ENCODE results near the gene TTC28. TPM values are rescaled to one million over a fixed set of nuclear protein-coding genes. Genes with fewer than 3 reads are reported as not detected.

TTC28 gene
- total RNA-seq, 2 donors from 2014 or later, result 94.2 to 170 TPM

DNA sequence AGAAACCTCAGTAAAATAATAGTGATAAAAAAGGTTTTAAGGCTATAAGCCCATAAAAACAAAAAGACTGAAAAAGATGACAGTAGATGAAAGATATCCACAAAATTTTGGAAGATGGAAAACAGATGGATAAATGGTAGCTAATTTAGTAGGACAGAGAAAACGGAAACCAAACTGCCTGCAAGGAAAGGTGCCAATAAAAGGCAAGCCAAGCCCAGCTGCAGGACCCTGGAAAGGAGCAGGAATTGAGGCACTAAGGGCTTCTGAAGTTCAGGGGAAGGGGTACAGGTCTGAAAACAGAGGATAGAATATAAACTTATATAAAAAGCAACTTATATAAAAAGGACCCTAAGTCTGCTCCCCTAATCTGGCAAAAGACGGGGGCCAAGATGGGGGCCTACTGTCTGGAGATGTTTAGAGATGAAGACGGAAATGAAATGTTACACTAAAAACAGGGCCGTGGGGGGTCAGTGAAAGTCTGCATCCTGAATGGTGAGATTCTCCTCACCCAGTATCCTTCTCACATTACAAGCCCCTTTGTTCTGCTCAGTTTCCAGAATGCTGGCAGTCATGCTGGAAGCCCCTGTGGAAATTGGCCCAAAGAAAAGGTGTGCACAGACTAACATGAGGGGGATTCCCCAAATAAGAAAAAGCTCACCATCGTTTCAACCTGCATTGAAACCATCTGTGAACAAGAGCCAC lies 491.3 kb downstream of the TTC28 start:
- TF ChIP-seq, protein P1, sequence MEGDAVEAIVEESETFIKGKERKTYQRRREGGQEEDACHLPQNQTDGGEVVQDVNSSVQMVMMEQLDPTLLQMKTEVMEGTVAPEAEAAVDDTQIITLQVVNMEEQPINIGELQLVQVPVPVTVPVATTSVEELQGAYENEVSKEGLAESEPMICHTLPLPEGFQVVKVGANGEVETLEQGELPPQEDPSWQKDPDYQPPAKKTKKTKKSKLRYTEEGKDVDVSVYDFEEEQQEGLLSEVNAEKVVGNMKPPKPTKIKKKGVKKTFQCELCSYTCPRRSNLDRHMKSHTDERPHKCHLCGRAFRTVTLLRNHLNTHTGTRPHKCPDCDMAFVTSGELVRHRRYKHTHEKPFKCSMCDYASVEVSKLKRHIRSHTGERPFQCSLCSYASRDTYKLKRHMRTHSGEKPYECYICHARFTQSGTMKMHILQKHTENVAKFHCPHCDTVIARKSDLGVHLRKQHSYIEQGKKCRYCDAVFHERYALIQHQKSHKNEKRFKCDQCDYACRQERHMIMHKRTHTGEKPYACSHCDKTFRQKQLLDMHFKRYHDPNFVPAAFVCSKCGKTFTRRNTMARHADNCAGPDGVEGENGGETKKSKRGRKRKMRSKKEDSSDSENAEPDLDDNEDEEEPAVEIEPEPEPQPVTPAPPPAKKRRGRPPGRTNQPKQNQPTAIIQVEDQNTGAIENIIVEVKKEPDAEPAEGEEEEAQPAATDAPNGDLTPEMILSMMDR (IDR thresholded peaks at IDR 0.05), result no peak
- H3K4me3 ChIP-seq, result no peak overlapping the region
- ATAC-seq (ENCODE audit: insufficient number of reproducible peaks, low FRiP score, low read depth) (no peak), DNase-seq (ENCODE audit: low spot score) (no peak)
- H3K9me3 ChIP-seq, result no peaks in the 10 kb centered on the region
- H3K27me3 ChIP-seq (replicated peaks; ENCODE audit: insufficient read depth), result no peaks in the 10 kb centered on the region
- peaks cover 0 to 2% of the 10 kb centered on the region in 2 donors for H3K4me1 ChIP-seq (ENCODE audit: control insufficient read depth in 1 of 2, low read depth in 2 of 2)
- H3K27ac ChIP-seq, result no peak overlapping the region
- no peaks in the 10 kb centered on the region for H3K36me3 ChIP-seq

DNA sequence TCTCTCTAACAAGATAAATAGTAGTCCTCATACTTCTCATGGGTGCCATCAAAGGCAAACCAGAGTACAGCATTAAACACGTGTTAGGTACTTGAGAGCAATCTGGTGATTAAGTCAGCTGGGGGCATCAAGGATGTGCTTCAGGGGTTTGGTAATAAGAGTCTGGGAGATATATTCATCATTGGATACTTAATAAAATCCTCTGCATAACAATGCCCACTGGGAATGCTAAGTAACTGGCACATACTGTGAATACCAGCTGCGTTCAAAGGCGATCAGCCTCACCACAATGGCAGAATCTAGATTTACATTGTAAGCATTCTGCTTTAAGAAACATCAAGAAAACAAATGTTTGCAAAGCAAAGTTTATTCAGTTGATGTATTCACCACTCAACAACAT lies 492.0 kb downstream of the TTC28 start:
- Histone ChIP-seq H3K9me3 (no peaks in the 10 kb centered on the region), H3K4me3 (no peak overlapping the region), H3K27me3 (replicated peaks; ENCODE audit: insufficient read depth) (no peaks in the 10 kb centered on the region), H3K27ac (no peak overlapping the region), H3K36me3 (no peaks in the 10 kb centered on the region), H3K4me1 (ENCODE audit: control insufficient read depth in 1 of 2, low read depth in 2 of 2) (peaks cover 3 to 6% of the 10 kb centered on the region in 2 donors)
- ATAC-seq (ENCODE audit: insufficient number of reproducible peaks, low FRiP score, low read depth) (no peak), DNase-seq (ENCODE audit: low spot score) (no peak)
- TF ChIP-seq, protein P1 (IDR thresholded peaks at IDR 0.05), result no peak

DNA sequence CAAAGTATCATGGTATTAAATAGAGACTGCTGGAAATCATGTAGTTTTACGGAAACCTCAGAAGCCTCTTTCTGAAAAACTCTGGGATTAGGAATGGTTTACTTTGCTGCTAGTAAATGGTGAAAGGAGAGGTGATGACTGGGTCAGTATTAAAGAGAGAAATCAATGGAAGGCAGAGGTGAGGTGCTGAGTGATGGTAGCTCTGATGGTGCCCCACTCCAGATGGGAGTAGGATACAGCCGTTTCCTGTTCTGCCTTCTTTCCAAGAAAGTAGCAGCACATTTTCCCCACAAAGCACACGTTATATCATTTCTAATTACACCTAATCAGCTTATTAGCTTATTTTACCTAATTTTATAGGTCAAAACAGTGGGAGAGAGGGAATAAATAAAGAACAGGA lies 493.0 kb downstream of the TTC28 start:
- ATAC-seq (ENCODE audit: insufficient number of reproducible peaks, low FRiP score, low read depth) (no peak), DNase-seq (ENCODE audit: low spot score) (no peak)
- no peaks in the 10 kb centered on the region for H3K9me3 ChIP-seq
- H3K27ac ChIP-seq, result no peak overlapping the region
- H3K4me1 ChIP-seq (ENCODE audit: control insufficient read depth in 1 of 2, low read depth in 2 of 2), result peaks cover 12 to 13% of the 10 kb centered on the region in 2 donors
- TF ChIP-seq, protein P1 (IDR thresholded peaks at IDR 0.05), result no peak
- H3K27me3 ChIP-seq (replicated peaks; ENCODE audit: insufficient read depth), result no peaks in the 10 kb centered on the region
- H3K36me3 ChIP-seq, result no peaks in the 10 kb centered on the region
- H3K4me3 ChIP-seq, result no peak overlapping the region

DNA sequence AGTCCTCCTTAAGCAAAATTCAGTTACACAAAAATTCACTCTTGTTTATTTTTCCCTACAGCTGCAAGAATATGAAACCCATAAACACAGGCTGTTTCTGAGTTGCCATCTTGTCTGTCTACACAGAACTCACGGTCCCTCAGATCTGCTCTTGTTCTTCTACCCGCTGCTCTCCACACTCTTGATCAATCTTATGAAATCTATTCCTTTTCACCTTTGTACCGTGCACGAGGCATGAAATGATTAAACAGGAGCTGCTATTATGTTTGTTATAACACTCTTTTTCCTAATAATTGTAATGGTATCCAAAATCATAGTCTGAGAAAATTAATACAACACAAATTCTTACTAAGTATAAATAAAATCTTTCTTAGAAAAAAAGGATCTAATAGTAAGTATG lies 494.5 kb downstream of the TTC28 start:
- H3K9me3 ChIP-seq, result no peaks in the 10 kb centered on the region
- H3K4me3 ChIP-seq, result no peak overlapping the region
- H3K27me3 ChIP-seq (replicated peaks; ENCODE audit: insufficient read depth), result no peaks in the 10 kb centered on the region
- peaks cover 25 to 26% of the 10 kb centered on the region in 2 donors for H3K4me1 ChIP-seq (ENCODE audit: control insufficient read depth in 1 of 2, low read depth in 2 of 2)
- no peaks in the 10 kb centered on the region for H3K36me3 ChIP-seq
- ATAC-seq (ENCODE audit: insufficient number of reproducible peaks, low FRiP score, low read depth) (no peak), DNase-seq (ENCODE audit: low spot score) (no peak)
- no peak overlapping the region for H3K27ac ChIP-seq
- TF ChIP-seq, protein P1 (IDR thresholded peaks at IDR 0.05), result no peak

DNA sequence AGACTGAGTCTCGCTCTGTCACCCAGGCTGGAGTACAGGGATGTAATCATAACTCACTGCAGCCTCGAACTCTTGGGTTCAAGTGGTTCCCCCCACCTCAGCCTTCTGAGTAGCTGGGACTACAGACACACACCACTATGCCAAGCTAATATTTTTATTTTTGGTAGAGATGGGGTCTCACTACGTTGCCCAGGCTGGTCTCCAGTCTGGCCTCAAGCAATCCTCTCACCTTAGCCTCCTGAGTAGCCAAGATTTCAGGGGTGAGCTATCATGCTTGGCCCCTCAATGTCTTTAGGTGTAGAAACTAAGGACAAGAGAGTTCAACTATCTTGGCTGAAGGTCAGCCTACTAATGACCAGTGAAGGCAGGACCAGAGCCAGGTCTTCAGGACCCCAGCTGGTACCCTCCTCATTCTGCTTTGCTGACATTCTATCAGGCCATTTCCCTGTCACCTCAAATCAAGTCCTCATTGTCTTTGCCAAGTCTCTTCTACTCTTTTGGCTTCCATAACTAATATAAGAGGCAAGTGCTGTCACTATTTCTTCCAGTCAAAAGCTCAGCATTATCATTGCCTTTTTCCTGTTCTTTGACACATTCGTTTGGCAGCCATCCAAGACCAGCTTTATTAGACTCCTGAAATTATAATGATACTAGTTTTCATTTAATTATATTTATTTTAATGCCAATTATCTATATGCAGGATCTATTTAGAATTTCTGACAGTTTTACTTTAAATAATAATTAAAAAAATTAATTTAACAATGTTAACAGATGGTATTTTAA lies 496.4 kb downstream of the TTC28 start:
- Histone ChIP-seq H3K27ac (no peak overlapping the region), H3K4me1 (ENCODE audit: control insufficient read depth in 1 of 2, low read depth in 2 of 2) (peaks cover 25 to 26% of the 10 kb centered on the region in 2 donors), H3K4me3 (no peak overlapping the region), H3K27me3 (replicated peaks; ENCODE audit: insufficient read depth) (no peaks in the 10 kb centered on the region), H3K36me3 (no peaks in the 10 kb centered on the region), H3K9me3 (no peaks in the 10 kb centered on the region)
- TF ChIP-seq, protein P1 (IDR thresholded peaks at IDR 0.05), result no peak
- no peak for ATAC-seq (ENCODE audit: insufficient number of reproducible peaks, low FRiP score, low read depth)
- DNase-seq (ENCODE audit: low spot score), result no peak

Measured in thoracic aorta (tissue), 2 donors.